ENCODE measurements around the gene DOP1A.

DNA sequence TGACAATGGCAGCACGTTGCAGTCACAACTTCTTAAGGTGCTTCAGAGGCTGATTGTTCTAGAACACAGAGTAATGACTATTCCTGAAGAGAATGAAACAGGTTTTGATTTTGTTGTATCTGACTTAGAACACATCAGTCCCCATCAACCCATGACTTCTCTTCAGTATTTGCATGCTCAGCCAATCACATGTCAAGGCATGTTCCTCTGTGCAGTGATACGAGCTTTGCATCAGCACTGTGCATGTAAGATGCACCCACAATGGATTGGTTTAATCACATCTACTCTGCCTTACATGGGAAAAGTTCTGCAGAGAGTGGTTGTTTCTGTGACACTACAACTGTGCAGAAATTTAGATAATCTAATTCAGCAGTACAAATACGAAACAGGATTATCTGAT lies 71.3 kb downstream of the DOP1A start:
- TF ChIP-seq POLR2AphosphoS5 (IDR thresholded peaks at IDR 0.05), result no peak
- TF ChIP-seq, protein P1, sequence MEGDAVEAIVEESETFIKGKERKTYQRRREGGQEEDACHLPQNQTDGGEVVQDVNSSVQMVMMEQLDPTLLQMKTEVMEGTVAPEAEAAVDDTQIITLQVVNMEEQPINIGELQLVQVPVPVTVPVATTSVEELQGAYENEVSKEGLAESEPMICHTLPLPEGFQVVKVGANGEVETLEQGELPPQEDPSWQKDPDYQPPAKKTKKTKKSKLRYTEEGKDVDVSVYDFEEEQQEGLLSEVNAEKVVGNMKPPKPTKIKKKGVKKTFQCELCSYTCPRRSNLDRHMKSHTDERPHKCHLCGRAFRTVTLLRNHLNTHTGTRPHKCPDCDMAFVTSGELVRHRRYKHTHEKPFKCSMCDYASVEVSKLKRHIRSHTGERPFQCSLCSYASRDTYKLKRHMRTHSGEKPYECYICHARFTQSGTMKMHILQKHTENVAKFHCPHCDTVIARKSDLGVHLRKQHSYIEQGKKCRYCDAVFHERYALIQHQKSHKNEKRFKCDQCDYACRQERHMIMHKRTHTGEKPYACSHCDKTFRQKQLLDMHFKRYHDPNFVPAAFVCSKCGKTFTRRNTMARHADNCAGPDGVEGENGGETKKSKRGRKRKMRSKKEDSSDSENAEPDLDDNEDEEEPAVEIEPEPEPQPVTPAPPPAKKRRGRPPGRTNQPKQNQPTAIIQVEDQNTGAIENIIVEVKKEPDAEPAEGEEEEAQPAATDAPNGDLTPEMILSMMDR (IDR thresholded peaks at IDR 0.05), result no peak
